KMS-11 (cell line): ENCODE results near the gene ANXA11.

Experiments
- H2AFZ ChIP-seq: fragments of 200-600 bp; sonication (generic); 2 replicates; pipeline ENCODE4 v1.6.1; 2016; ENCODE audit warnings: antibody characterized with exemption, mixed run types, low read depth
- H3K27ac ChIP-seq: fragments of 200-600 bp; sonication (generic); 2 replicates; pipeline ENCODE4 v1.6.1; 2016; ENCODE audit warnings: mild to moderate bottlenecking, mixed run types
- H3K27me3 ChIP-seq: fragments of 200-600 bp; sonication (generic); 2 replicates; pipeline ENCODE4 v1.6.1; 2017; ENCODE audit warnings: mild to moderate bottlenecking, low read depth, mixed run types, moderate library complexity; ENCODE audit not compliant: insufficient read depth
- H3K36me3 ChIP-seq: fragments of 200-600 bp; sonication (generic); 2 replicates; pipeline ENCODE4 v1.6.1; 2017; ENCODE audit warnings: mild to moderate bottlenecking, mixed run types; ENCODE audit not compliant: insufficient read depth
- H3K4me1 ChIP-seq: fragments of 200-600 bp; sonication (generic); 2 replicates; pipeline ENCODE4 v1.6.1; 2016; ENCODE audit warnings: mild to moderate bottlenecking, low read depth, mixed run types; ENCODE audit not compliant: poor library complexity, severe bottlenecking
- H3K4me2 ChIP-seq: fragments of 200-600 bp; sonication (generic); 2 replicates; pipeline ENCODE4 v1.7.0; 2016; ENCODE audit warnings: mild to moderate bottlenecking, mixed run types
- H3K4me3 ChIP-seq: fragments of 200-600 bp; sonication (generic); IDR thresholded peaks from 2 replicates; pipeline ENCODE4 v1.6.1; 2017; ENCODE audit warnings: low read depth, low read length, mixed read lengths; ENCODE audit not compliant: insufficient read depth
- H3K79me2 ChIP-seq: fragments of 200-600 bp; sonication (generic); 2 replicates; pipeline ENCODE4 v1.6.1; 2016; ENCODE audit warnings: low read depth, mixed run types; ENCODE audit not compliant: insufficient read depth
- H3K9ac ChIP-seq: fragments of 200-600 bp; sonication (generic); 2 replicates; pipeline ENCODE4 v1.6.1; 2016; ENCODE audit warnings: mild to moderate bottlenecking, mixed run types
- H4K20me1 ChIP-seq: fragments of 200-600 bp; sonication (generic); 2 replicates; pipeline ENCODE4 v1.6.1; 2016; ENCODE audit warnings: mild to moderate bottlenecking, mixed run types; ENCODE audit not compliant: insufficient read depth
- TF ChIP-seq, protein P1 (sequence below): fragments of 200-600 bp; sonication (generic); conservative IDR thresholded peaks from 2 replicates; pipeline ENCODE4 v1.6.1; 2017; ENCODE audit warnings: low read depth, mild to moderate bottlenecking, antibody characterized with exemption, low read length, moderate library complexity, mixed read lengths

ANXA11 gene

GRCh38 chr10:80122110-80122710 is 83.1 kb downstream of the ANXA11 start:
- Histone ChIP-seq H3K79me2 (no peaks in the 10 kb centered on the region), H3K27me3 (no peaks in the 10 kb centered on the region), H3K27ac (no peak overlapping the region), H3K4me2 (no peak overlapping the region), H3K9ac (no peak overlapping the region), H2AFZ (no peak overlapping the region), H3K4me1 (no peaks in the 10 kb centered on the region), H4K20me1 (no peaks in the 10 kb centered on the region), H3K36me3 (no peaks in the 10 kb centered on the region), H3K4me3 (no peak overlapping the region)
- TF ChIP-seq, protein P1, sequence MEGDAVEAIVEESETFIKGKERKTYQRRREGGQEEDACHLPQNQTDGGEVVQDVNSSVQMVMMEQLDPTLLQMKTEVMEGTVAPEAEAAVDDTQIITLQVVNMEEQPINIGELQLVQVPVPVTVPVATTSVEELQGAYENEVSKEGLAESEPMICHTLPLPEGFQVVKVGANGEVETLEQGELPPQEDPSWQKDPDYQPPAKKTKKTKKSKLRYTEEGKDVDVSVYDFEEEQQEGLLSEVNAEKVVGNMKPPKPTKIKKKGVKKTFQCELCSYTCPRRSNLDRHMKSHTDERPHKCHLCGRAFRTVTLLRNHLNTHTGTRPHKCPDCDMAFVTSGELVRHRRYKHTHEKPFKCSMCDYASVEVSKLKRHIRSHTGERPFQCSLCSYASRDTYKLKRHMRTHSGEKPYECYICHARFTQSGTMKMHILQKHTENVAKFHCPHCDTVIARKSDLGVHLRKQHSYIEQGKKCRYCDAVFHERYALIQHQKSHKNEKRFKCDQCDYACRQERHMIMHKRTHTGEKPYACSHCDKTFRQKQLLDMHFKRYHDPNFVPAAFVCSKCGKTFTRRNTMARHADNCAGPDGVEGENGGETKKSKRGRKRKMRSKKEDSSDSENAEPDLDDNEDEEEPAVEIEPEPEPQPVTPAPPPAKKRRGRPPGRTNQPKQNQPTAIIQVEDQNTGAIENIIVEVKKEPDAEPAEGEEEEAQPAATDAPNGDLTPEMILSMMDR = no peak

DNA sequence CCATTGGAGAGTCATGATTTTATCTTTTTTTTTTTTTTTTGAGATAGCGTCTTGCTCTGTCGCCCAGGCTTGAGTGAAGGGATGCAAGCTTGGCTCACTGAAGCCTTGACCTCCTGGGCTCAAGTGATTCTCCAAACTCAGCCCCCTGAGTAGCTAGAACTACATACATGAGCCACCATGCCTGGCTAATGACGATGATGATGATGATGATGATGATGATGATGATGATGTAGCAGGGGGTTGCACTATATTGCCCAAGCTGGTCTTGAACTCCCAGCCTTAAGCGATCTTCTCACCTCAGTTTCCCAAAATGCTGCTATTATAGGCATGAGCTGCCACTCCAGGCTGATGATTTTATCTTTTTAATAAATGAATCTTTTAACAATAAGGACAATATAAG is 86.7 kb downstream of the ANXA11 start:
- Histone ChIP-seq H3K4me1 (no peaks in the 10 kb centered on the region), H4K20me1 (no peaks in the 10 kb centered on the region), H3K27ac (no peak overlapping the region), H2AFZ (no peak overlapping the region), H3K4me3 (no peak overlapping the region), H3K9ac (no peak overlapping the region), H3K27me3 (no peaks in the 10 kb centered on the region), H3K4me2 (no peak overlapping the region), H3K79me2 (no peaks in the 10 kb centered on the region), H3K36me3 (no peaks in the 10 kb centered on the region)
- TF ChIP-seq, protein P1 = no peak

- no peak overlapping the region for H3K4me2 ChIP-seq
Measured at GRCh38 chr10:80110986-80111385, 94.4 kb downstream of the ANXA11 start.

GRCh38 chr10:80108576-80109239 is 96.6 kb downstream of the ANXA11 start:
- no peaks in the 10 kb centered on the region for H3K27me3 ChIP-seq
- H3K9ac ChIP-seq = no peak overlapping the region
- H3K4me1 ChIP-seq = no peaks in the 10 kb centered on the region
- no peak overlapping the region for H3K4me3 ChIP-seq
- no peak overlapping the region for H3K4me2 ChIP-seq
- H3K79me2 ChIP-seq = no peaks in the 10 kb centered on the region
- TF ChIP-seq, protein P1 = no peak
- H4K20me1 ChIP-seq = no peaks in the 10 kb centered on the region
- H3K27ac ChIP-seq = no peak overlapping the region
- H3K36me3 ChIP-seq = no peaks in the 10 kb centered on the region
- no peak overlapping the region for H2AFZ ChIP-seq

More at GRCh38 chr10:80110986-80111385, 94.4 kb downstream of the ANXA11 start:
- no peaks in the 10 kb centered on the region for H3K4me1 ChIP-seq
- no peaks in the 10 kb centered on the region for H4K20me1 ChIP-seq
- no peak overlapping the region for H3K27ac ChIP-seq
- H3K4me3 ChIP-seq = no peak overlapping the region
- no peaks in the 10 kb centered on the region for H3K79me2 ChIP-seq
- H2AFZ ChIP-seq = no peak overlapping the region; the same call in 1 of the 2 replicates
- H3K9ac ChIP-seq = no peak overlapping the region
- H3K36me3 ChIP-seq = no peaks in the 10 kb centered on the region
- TF ChIP-seq, protein P1 = no peak
- no peaks in the 10 kb centered on the region for H3K27me3 ChIP-seq
